Activated naive CD8-positive, alpha-beta T cell treated with anti-CD3 and anti-CD28 coated beads, Interleukin-2, amount 50 U/mL, for 16 hours (primary cell): ENCODE results near the gene TMEM259.

ENCODE experiments used
- DNase-seq: peaks from one replicate; pipeline ENCODE4 v3.0.0-alpha.2; 2020; ENCODE audit warnings: low read depth, low spot score

The TMEM259 gene

DNA sequence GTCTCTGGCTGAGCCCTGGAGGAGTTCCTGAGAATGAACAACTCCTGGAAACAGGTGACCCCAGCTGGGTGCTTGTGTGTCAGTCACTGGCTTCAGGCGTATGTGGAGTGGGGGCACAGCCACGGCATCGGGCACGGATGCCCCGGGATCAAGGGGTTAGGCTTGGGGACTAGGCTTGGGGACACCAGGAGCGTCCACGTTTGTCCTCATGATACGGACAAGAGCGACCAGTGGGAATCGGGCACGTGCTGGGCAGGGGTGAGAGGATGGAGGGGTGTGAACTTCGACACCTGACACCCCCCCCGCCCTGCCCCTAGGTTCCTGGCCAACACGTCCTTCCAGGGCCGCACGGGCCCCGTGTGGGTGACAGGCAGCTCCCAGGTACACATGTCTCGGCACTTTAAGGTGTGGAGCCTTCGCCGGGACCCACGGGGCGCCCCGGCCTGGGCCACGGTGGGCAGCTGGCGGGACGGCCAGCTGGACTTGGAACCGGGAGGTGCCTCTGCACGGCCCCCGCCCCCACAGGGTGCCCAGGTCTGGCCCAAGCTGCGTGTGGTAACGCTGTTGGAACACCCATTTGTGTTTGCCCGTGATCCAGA lies 16.6 kb downstream of the TMEM259 start:
- DNase-seq = no peak

DNA sequence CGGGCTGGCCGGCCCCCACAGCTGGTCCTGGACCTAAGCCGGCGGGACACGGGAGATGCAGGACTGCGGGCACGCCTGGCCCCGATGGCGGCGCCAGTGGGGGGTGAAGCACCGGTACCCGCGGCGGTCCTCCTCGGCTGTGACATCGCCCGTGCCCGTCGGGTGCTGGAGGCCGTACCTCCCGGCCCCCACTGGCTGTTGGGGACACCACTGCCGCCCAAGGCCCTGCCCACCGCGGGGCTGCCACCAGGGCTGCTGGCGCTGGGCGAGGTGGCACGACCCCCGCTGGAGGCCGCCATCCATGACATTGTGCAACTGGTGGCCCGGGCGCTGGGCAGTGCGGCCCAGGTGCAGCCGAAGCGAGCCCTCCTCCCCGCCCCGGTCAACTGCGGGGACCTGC lies 17.6 kb downstream of the TMEM259 start:
- no peak for DNase-seq

DNA sequence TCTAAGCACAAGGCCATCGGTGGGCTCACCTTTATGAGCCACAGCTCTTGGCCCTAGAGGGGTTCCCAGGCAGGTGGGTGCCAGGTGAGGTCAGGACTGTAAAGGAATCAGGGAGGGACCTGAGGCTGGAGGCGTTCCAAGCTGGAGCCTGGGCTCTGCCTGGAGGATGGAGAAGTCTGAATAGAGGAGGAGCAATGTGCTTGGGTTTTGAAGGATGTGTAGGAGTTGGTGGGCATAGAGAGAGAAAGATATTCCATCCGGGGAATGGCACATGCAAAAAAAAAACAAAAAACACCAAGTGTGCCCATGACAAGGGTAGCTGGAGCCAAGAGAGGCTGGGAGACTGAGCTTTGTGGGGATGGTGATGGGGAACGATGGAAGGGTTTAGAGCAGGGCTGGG lies 18.3 kb downstream of the TMEM259 start:
- DNase-seq = no peak

DNA sequence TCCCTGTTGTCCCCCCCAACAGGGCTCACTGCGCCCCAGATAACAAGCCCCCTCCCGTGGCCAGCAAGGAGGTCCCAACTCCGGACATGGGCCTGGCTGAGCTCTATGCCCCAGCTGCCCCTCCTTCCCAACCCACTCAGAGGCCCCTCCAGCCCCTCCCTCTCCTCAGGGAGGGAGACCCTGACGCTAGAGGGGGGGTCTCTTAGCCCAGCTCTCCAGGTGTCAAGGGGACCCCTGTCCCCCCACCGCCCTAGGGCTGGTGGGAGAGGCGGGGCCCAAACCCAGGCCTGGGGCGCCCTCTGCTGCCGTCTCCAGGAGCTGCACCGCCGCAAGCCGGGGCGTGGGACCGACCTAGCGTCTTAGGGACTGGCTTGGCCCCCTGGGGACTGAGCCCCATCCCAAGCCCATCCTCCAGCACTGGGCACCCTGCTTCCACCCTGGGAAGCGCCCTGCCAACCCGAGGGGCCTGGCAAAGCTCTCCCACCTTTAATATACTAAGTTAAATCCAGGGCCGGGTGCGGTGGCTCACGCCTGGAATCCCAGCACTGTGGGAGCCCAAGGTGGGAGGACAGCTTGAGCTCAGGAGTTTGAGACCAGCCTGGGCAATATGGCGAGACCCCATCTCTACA lies 19.3 kb downstream of the TMEM259 start:
- peak; percentile 36 for DNase-seq

DNA sequence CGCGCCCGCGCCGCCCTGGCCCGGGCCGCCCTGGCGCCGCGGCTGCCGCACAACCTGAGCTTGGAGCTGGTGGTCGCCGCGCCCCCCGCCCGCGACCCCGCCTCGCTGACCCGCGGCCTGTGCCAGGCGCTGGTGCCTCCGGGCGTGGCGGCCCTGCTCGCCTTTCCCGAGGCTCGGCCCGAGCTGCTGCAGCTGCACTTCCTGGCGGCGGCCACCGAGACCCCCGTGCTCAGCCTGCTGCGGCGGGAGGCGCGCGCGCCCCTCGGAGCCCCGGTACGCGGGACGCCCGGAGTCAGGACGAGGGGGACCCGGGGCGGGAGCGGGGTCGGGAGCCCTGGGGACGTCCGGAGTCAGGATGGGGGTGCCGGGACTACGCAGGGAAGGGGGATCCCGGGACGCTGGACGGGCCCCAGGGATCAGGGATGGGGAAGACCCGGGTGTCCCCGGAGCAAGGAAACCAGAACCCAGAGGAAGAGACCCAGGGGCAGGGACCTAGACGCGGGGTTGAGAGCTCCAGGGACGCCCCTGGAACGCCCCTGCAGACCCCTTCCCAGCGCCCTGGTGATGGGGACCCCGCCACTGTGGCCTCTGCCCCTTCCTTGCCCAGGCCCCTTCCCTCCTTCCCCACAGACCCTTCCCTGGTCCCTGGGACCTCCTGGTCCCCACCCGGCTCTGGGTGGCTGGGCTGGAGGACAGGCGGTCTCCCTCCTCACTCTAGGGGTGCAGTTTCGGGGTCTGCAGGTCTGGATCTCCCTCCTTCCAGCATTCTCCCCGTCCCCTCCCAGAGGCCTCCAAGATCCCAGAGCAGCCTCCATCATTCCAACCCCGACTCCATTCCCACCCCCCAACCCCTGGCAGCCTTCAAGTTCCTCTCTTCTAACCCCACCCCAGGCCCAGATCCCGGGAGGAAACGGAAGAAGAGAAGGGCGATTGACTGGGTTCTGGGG lies 20.1 kb downstream of the TMEM259 start:
- no peak for DNase-seq

DNA sequence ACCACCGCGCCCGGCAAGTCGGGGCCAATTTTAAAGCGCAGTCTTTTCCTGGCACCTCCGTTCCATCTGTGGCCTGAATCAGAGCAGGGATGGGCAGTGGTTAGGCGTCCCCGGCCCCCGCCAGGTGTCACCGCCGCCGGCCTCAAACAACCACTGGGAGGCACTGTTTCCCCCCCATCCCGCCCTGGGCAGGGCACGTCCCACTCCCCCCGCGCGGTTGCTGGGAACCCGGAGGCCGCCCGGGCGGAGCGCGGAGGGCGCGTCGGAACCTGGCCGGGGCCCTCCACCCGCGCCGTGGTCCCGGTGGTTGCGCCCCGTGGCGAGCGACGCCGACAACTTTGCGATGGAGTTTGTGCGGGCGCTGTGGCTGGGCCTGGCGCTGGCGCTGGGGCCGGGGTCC lies 20.8 kb downstream of the TMEM259 start, which contains the start of gene GRIN3B:
Gene GRIN3B (plus strand): TSS at position 325 of the 400 bp plus-strand sequence. CDS start 19 bp downstream, at position 344.
- DNase-seq = peak; percentile 34

DNA sequence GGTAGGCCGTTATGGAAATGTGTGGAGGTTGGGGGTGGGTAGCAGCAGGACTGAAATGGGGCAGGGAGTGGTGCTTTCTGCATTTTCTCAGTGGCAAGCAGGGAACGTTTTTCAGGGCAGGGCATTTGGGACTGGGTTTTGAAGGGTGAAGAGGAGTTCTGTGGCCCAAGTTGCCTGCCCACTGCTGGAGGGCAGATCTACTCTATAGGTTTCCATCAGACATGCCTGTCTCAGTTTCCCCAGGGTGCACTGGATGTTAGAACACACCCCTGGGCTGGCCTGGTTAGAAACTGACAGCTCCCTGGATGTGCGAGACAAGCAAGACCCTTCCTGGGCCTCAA lies 21.6 kb downstream of the TMEM259 start:
- DNase-seq = no peak

DNA sequence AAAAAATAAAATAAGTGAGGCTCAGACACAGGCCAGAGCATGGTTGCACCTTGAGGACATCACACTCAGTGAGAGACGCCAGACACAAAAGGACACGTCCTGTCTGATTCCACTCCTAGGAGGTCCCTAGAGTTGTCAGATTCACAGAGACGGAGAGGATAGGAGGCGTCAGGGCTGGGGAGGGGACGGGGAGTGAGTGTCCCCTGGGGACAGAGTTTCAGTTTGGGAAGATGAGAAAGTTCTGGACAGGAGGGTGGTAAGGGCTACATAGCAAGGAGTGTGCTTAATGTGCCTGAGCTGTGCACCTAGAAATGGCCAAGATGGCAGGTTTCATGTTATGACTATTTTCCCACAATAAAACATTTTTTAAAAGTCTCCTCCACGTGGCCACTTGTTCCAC lies 22.9 kb downstream of the TMEM259 start:
- no peak for DNase-seq

DNA sequence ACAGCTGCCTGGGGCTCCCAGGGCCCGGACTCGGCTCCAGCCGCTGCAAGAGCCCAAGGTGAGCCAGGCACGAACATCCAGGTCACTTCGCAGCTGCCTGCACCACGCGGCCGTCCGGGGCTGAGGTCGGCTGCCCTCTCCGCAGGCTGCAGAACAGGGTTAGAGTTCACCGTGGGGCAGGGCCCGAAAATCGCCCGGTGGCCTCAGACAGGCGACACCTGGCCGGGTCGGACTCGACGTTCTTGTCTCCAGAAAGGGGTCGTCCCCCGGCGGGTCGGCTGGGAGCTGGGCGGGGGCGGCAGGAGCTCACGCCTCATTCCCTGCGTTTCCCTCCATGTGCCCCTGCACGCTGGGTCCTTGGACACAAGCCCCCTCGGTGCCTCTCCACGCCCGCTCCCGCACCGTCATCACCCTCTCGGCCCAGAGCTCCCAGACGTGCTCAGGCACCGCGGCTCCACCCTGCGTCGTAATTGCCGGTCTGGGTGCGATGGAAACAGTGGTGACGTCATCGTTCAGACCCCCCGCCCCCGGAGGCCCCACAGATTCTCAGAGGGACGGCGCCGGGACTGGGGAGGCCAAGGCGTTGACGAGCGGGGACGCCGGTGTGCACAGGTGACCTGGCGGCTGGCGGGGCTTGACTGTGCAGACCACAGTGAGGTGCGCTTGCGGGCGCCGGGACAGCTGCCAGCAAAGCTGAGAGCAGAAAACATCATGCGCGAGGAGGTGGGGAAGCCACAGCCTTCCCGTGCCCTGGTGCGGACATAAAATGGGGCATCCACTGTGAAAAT lies 24.7 kb downstream of the TMEM259 start:
- peak; percentile 24 for DNase-seq

DNA sequence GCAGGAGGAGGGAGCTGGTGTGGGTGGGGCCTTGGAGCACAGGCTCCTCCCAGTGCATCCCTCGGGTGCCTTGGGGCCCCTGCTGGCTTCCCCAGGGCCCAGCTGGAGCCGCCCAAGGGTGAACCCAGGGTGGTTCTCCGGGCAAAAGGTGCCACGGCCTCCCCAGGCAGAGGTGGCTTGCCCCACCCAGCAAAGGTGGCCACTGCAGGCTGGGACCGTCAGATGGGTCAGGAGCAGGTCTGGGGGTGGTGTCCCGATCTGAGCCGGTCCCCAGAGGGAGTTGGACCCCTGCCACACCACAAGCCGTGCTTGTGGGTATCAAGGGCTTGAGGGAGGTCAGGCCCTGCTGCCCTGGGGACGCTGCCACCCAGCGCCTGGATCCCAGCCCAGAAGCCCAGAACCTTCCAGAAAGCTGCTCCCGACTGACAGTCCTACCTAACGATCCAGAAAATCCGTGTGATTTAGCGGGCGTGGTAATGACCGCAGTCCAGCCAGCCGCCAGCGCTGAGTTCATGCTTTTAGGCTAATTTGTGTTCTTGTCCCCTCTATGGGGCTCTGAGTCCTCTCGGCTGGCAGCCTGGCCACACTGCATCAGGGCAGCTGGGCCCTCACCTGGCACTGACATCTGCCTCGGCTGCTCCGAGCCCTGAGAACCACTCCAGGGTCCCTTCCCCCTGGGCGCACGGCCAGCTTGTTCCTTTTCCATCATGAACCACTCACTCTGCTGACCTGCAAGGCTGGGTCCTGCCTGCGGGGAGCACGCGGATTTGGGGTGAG lies 25.7 kb downstream of the TMEM259 start:
- no peak for DNase-seq

DNA sequence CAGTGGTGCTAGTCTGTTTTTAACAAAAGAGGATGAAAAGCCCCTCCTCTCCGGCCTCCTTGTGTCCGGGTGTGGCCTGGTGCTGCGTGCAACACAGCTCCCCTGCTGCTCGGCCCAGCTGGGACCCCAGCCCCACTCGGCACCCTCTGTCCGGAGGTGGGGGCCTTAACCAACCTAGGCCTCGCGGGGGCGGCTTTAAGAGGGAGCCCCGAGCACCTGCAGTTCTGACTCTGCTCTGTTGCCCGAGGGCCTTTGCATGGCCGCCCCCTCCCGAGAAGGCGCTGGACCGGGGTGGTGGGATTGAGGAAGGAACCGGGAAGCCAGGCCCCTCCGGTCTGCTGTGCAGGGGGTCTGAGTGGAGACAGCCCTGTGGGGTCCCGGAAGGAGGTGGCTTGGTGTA lies 26.4 kb downstream of the TMEM259 start:
- no peak for DNase-seq

DNA sequence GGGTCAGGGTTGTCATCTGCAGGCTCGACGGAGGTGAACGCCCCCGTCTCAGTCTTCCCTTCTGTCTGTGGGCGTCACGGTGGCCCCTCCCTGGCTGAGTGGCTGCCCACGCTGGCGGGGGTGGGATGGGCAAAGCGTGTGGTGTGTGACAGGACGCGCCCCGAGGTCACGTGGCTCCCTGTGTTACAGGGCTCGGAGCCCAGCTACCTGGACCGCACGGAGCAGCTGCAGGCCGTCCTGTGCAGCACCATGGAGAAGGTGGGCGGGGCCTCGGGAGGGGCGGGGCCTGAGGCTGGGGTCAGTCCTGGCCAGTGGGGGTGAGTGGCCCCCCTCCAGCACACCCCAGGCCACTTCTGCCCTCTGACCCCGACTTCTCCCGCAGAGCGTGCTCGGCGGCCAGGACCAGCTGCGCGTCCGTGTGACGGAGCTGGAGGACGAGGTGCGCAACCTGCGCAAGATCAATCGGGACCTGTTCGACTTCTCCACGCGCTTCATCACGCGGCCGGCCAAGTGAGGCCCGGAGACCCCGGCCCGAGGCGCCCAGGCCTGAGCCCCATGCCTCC lies 27.0 kb downstream of the TMEM259 start:
- no peak for DNase-seq

DNA sequence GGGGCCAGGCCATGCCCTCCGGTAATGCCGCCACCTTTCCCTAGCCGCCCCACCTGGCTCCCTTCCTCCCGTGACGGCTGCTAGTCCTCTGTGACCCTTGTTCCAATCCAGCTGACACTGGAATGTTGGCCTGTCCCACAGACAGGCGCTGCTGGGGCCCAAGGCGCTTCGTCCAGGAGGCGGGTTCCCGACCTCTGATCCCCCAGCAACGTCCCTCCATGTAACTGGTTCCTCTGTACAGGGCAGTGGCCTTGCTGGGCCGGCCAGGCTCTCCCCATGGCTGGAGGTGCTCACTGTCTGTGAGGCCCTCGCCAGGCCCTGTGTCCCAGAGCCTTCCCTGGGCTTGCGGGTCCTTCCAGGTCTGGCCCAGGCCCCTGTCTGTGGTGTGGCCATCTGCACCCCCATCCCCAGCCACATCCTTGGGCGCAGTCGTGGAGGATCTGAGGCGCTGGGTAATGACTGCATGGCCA lies 27.5 kb downstream of the TMEM259 start:
- DNase-seq = no peak

DNA sequence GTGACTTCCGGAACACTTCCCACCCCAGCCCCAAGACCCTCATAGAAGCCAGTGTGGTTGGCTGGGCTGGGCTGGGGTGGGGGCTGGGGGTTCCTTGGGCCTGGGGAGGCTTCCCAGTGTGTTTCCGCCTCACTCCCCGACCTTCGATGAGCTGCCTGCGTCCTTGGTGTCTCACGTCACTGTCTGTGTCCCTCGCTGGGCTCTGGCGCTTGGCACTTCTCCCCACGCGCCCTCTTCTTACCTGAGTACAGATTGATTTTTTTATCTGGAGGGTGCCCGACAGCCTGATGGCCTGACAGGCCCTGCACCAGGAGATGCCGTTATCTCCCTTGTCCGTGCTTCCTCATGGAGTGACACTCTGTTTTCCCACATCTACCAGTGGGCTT lies 28.3 kb downstream of the TMEM259 start:
- no peak for DNase-seq

DNA sequence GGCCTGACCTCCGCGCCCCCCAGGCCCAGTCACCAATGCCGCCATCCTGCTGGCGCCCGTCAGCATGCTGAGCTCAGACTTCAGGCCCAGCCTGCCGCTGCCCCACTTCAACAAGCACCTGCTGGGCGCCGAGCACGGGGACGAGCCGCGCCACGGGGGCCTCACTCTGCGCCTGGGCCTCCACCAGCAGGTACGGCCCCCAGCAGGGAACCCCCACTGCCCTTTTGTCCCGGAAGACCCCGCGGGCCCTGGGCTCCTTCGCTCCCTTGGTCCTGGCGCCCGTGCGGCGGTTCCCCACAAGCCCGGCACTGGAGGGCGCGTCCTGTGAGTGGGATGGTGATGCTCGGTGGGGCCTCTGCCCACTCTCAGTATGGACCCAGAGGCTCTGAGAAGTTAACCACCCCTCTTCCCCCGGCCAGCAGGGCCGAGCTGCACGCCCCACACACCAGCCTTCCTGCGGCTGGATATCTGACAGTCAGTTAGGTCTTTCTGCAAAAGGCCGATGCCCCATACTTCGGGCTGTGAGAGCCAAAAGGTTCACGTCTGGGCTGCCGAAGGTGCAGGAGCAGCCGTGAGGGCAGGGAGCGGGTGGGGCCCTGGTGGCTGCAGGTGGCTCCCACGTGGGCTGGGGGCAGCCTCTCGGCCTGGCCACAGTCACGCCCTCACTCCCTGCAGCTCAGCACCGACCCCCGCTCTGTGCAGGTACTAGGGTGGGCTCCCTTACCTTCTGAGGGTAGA lies 28.8 kb downstream of the TMEM259 start:
- DNase-seq = no peak

DNA sequence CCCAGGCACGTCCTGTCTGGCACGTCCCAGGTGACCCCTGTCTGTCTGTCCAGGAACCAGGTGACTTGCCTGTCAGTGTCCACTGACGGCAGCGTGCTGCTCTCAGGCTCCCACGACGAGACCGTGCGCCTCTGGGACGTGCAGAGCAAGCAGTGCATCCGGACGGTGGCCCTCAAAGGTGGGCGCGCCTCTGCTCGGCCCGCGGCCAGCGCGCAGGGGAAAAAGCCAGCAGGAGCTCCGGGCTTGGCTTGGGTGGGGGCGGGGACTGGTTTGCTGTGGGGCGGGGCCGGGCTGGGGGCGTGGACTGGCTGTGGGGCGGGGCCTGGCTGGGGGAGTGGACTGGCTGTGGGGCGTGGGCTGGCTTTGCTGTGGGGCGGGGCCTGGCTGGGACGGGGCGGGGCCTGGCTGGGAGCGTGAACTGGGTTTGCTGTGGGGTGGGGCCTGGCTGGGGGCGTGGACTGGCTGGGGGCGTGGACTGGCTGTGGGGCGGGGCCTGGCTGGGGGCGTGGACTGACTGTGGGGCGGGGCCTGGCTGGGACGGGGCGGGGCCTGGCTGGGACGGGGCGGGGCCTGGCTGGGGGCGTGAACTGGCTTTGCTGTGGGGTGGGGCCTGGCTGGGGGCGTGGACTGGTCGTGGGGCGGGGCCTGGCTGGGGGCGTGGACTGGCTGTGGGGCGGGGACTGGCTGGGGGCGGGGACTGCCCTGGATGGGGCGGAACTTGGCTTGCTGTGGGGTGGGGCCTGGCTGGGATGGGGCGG lies 29.6 kb downstream of the TMEM259 start:
- peak; percentile 41 for DNase-seq

DNA sequence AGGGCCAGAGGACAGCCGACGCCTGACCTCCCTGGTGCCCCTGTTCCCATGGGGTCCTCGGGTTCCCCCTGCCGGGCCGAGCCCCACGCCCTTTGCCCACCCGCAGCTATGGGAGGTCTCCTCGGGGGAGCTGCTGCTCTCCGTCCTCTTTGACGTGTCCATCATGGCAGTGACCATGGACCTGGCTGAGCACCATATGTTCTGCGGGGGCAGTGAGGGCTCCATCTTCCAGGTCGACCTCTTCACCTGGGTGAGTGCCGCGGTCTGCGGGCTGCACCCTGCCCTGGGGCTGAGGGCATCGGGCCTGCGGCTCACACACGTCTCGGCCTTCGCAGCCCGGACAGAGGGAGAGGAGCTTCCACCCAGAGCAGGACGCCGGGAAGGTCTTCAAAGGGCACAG lies 30.2 kb downstream of the TMEM259 start:
- DNase-seq = no peak

DNA sequence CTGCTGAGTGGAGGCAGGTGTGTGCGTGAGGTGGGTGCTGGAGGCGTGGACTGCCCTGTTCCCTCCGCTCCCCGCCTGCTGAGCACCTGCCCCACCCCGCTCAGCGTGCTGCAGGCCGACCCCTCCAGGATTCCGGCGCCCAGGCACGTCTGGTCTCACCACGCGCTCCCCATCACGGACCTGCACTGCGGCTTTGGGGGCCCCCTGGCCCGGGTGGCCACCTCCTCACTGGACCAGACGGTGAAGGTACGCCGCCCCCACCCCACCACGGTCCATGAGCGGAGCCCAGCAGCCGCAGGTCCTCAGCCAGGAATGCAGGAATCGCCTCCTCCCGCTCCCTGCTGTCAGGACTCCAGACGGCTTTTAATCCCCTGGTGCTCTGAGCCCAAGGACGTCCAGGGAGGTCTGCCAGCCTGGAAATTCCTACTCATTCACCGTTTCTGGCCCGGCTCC lies 30.8 kb downstream of the TMEM259 start:
- no peak for DNase-seq
